K562 (cell line): ENCODE data around the gene OR2W3. TPM values are rescaled to one million over a fixed set of nuclear protein-coding genes. Genes with fewer than 3 reads are reported as not detected.

Source experiments
- ATAC-seq: fragments of 200-7000 bp; cut with Tn5 transposase; 3 replicates; pipeline ENCODE4 v1.9.1; 2020; ENCODE audit warnings: moderate library complexity
- BruUV-seq: library from RNA; stranded (reverse); fragments of 400-500 nt; replicated peaks from 2 replicates; lab custom pipeline; 2021; lab: Mats Ljungman, UMichigan
- CTCF ChIA-PET: fragments of 300-600 bp; formaldehyde crosslinking; extraction: SDS; loops from one replicate; lab custom pipeline; 2021; ENCODE audit warnings: low intra/inter-chr PET ratio; lab: Yijun Ruan, JAX
- POLR2A ChIA-PET: fragments of 300-600, 350-650 bp; sonication (Branson Sonifier 250); formaldehyde crosslinking; extraction: SDS; loops from one replicate; lab custom pipeline; 2021; ENCODE audit warnings: antibody characterized with exemption, inconsistent platforms; lab: Yijun Ruan, JAX
- DNase-seq, 4 experiments: peaks; one replicate each; pipeline versions ENCODE4 v3.0.0 to v3.0.0-alpha.2; 2011 to 2018; ENCODE audit warnings: low spot score in 3 of 4, mixed read lengths in 3 of 4; ENCODE audit errors: extremely low read depth in 1 of 4
- FAIRE-seq: peaks from 2 replicates; lab custom pipeline; 2011; peaks lifted over from hg19 to GRCh38; lab: Jason Lieb, UNC
- H2AFZ ChIP-seq: 2 replicates; pipeline ENCODE4 v1.6.0; 2011; ENCODE audit warnings: low read depth, low read length, control low read depth, inconsistent platforms
- H3K27ac ChIP-seq: fragments of 200-600 bp; 3 replicates; pipeline ENCODE4 v1.8.0; 2011; ENCODE audit warnings: low read depth, mild to moderate bottlenecking, control low read depth, inconsistent platforms, low read length, moderate library complexity, mixed read lengths; ENCODE audit errors: extremely low read depth
- H3K27me3 ChIP-seq, 2 experiments: fragments of 300-600 bp in 1 of 2; 2 replicates in 1 of 2; 3 replicates in 1 of 2; pipeline versions ENCODE4 v1.6.0 to v1.8.0; 2011; ENCODE audit warnings: inconsistent platforms in 2 of 2, low read length in 2 of 2, mild to moderate bottlenecking in 1 of 2, mixed read lengths in 1 of 2, moderate library complexity in 1 of 2; ENCODE audit not compliant: control insufficient read depth in 2 of 2, insufficient read depth in 2 of 2
- H3K36me3 ChIP-seq: fragments of 300-600 bp; 3 replicates; pipeline ENCODE4 v1.8.0; 2011; ENCODE audit warnings: mild to moderate bottlenecking, low read length, inconsistent platforms; ENCODE audit not compliant: control insufficient read depth, insufficient read depth
- H3K4me1 ChIP-seq, 2 experiments: fragments of 200-600 bp in 1 of 2; replicated peaks in 1 of 2; 2 replicates in 1 of 2; 3 replicates in 1 of 2; pipeline versions ENCODE4 v1.5.1 to v1.8.0; 2011; ENCODE audit warnings: inconsistent platforms in 2 of 2, low read length in 2 of 2, mild to moderate bottlenecking in 1 of 2, mixed read lengths in 1 of 2, moderate library complexity in 1 of 2; ENCODE audit not compliant: control insufficient read depth in 2 of 2, insufficient read depth in 2 of 2
- H3K4me2 ChIP-seq: 2 replicates; pipeline ENCODE4 v1.6.1; 2011; ENCODE audit warnings: low read length, control low read depth, inconsistent platforms, mixed read lengths; ENCODE audit not compliant: insufficient read depth
- H3K4me3 ChIP-seq: fragments of 200-600 bp; sonication (generic), shearing (Covaris generic); 2 replicates; pipeline ENCODE4 v1.5.1; 2016; ENCODE audit warnings: control low read depth, inconsistent platforms
- H3K79me2 ChIP-seq: fragments of 200-600 bp; 3 replicates; pipeline ENCODE4 v1.8.0; 2011; ENCODE audit warnings: low read length, inconsistent platforms; ENCODE audit not compliant: control insufficient read depth, insufficient read depth
- H3K9ac ChIP-seq, 2 experiments: 2 replicates each; pipeline versions ENCODE4 v1.6.0 to v1.6.1; 2011; ENCODE audit warnings: low read depth in 2 of 2, low read length in 2 of 2, control low read depth in 1 of 2, inconsistent platforms in 1 of 2, mild to moderate bottlenecking in 1 of 2, mixed read lengths in 1 of 2; ENCODE audit not compliant: insufficient read depth in 1 of 2
- H3K9me1 ChIP-seq: one replicate; pipeline ENCODE4 v1.6.0; 2011; ENCODE audit warnings: inconsistent platforms, mild to moderate bottlenecking, low read length, moderate library complexity; ENCODE audit not compliant: control insufficient read depth, insufficient read depth
- H3K9me3 ChIP-seq: replicated peaks from 2 replicates; pipeline ENCODE4 v1.5.1; 2011; ENCODE audit warnings: low read depth, low read length, inconsistent platforms; ENCODE audit not compliant: control insufficient read depth, insufficient read depth
- H4K20me1 ChIP-seq: replicated peaks from 2 replicates; pipeline ENCODE4 v1.6.1; 2011; ENCODE audit warnings: low read length, inconsistent platforms, mixed read lengths; ENCODE audit not compliant: control insufficient read depth, insufficient read depth
- FOSL1 ChIP-seq: fragments of 200-800 bp; sonication (Bioruptor generic); conservative IDR thresholded peaks from 2 replicates; pipeline ENCODE4 v1.6.1; 2016; ENCODE audit warnings: missing genetic modification characterization, missing compliant biosample characterization
- HNRNPUL1 ChIP-seq: fragments of 200-400 bp; formaldehyde crosslinking; IDR thresholded peaks from 2 replicates; pipeline ENCODE4 v1.6.1; 2017; ENCODE audit warnings: low read length
- JUNB ChIP-seq: fragments of 450-650 bp; formaldehyde crosslinking; conservative IDR thresholded peaks from 2 replicates; pipeline ENCODE4 v1.4.0; 2020; ENCODE audit warnings: mild to moderate bottlenecking
- MCM5 ChIP-seq: fragments of 450-650 bp; IDR thresholded peaks from 2 replicates; pipeline ENCODE4 v1.6.1; 2016; ENCODE audit warnings: low read depth
- MEIS2 ChIP-seq: fragments of 450-650 bp; IDR thresholded peaks from 2 replicates; pipeline ENCODE4 v1.6.1; 2014; ENCODE audit warnings: mild to moderate bottlenecking; ENCODE audit not compliant: partially characterized antibody
- TEAD4 ChIP-seq, 2 experiments: sonication (generic) in 1 of 2; formaldehyde crosslinking in 1 of 2; IDR thresholded peaks; 2 replicates each; pipeline versions ENCODE4 v1.6.1 to v1.8.0; 2012 to 2022; ENCODE audit warnings: borderline replicate concordance in 1 of 2, inconsistent platforms in 1 of 2, low read length in 1 of 2, mild to moderate bottlenecking in 1 of 2, missing genetic modification reagents in 1 of 2
- ZNF41 ChIP-seq: fragments of 250-450 bp; sonication (Bioruptor Pico); conservative IDR thresholded peaks from 2 replicates; pipeline ENCODE4 v1.4.0; 2020; ENCODE audit warnings: mild to moderate bottlenecking
- WGBS: fragments of 100-300 bp; shearing (Covaris generic); methylation state at CpG from one replicate; pipeline ENCODE4 v1.1.6; 2016; ENCODE audit warnings: low coverage, mixed read lengths; ENCODE audit not compliant: insufficient coverage; ENCODE audit errors: missing lambda C conversion rate; 5-methylcytosine and 5-hydroxymethylcytosine counted together
- in situ Hi-C: fragments of 300-500 bp; cut with MboI; formaldehyde crosslinking; loops from 4 replicates; pipeline ENCODE4 v1.15.0; 2018; ENCODE audit warnings: inconsistent platforms, mixed read lengths
- intact Hi-C: fragments of 100-400 bp; cut with micrococcal nuclease; formaldehyde crosslinking; loops from 2 replicates; pipeline ENCODE4 v1.14.2; 2022
- polyA plus RNA-seq, 8 experiments: library from polyadenylated mRNA; depleted of rRNA in 4 of 8; stranded (reverse) in 5 of 8; unstranded in 3 of 8; fragments of >200 nt; fragmentation: Nextera tagmentation in 2 of 8; fragmentation: Illumina TruSeq in 1 of 8; extraction: Ambion mirVana in 2 of 8; extraction: Trizol in 1 of 8; gene quantifications; 2 replicates each; pipeline versions ENCODE4 v1.2.1 to v1.2.3, GENCODE V29; 2011 to 2014; ENCODE audit warnings: inconsistent platforms in 1 of 8, missing spikeins in 1 of 8
- total RNA-seq, 7 experiments: library from RNA; depleted of rRNA in 6 of 7; stranded (reverse); fragments of >200 nt in 6 of 7; fragmentation: Illumina TruSeq in 2 of 7; extraction: Trizol in 2 of 7; gene quantifications; 2 replicates each; pipeline versions ENCODE4 v1.2.1 to v1.2.3, GENCODE V29; 2011 to 2021; ENCODE audit warnings: low replicate concordance in 1 of 7
- TF ChIP-seq, protein P1 (sequence below): fragments of 450-650 bp; formaldehyde crosslinking; IDR thresholded peaks from 2 replicates; pipeline ENCODE4 v1.4.0; 2020; ENCODE audit warnings: mild to moderate bottlenecking, moderate library complexity

The OR2W3 gene
- total and polyA plus RNA-seq, 9 of the 15 experiments (the other 6 are each of a cell fraction or from before 2014, with no cell fraction given), result 0.67 to 7.6 (median 3.7) TPM

- BruUV-seq, result no TSS peak
- H2AFZ ChIP-seq, result peak overlapping the region; percentile 94
- intact Hi-C loops, result loop anchor here (2.0 to 10.0 kb wide), 3 partner anchors 23 to 971 kb away; partner anchors contain the start of gene SH3BP5L
- no peak overlapping the region for H3K4me3 ChIP-seq
- no peaks in the 10 kb centered on the region for H3K27me3 ChIP-seq
- H3K9me3 ChIP-seq, result peaks cover 3% of the 10 kb centered on the region; the same call in 1 of the 2 replicates
- WGBS, result 36% methylated on average over 4 of the region's 4 CpGs
- POLR2A ChIA-PET, result interaction anchor here (1.0 to 1.3 kb wide), 2 partner anchors 12 to 523 kb away, joined by 3 to 5 read pairs; no protein-coding TSS in a partner anchor
- ATAC-seq (no peak), FAIRE-seq (no peak), DNase-seq (peak in 1 of 4 experiments; percentile 16)
- H3K79me2 ChIP-seq, result peaks cover 33% of the 10 kb centered on the region
- H3K4me2 ChIP-seq, result peak overlapping the region; percentile 73; the same call in 1 of the 2 replicates
- TF ChIP-seq JUNB (CRISPR knock-in tag), result no peak
- no peak for TF ChIP-seq ZNF41 (CRISPR knock-in tag)
- no peak for TF ChIP-seq TEAD4 (IDR thresholded peaks at IDR 0.05; ENCODE audit: low read length)
- TF ChIP-seq TEAD4 (CRISPR knock-in tag; IDR thresholded peaks at IDR 0.05; ENCODE audit: borderline replicate concordance), result no peak
- TF ChIP-seq, protein P1, sequence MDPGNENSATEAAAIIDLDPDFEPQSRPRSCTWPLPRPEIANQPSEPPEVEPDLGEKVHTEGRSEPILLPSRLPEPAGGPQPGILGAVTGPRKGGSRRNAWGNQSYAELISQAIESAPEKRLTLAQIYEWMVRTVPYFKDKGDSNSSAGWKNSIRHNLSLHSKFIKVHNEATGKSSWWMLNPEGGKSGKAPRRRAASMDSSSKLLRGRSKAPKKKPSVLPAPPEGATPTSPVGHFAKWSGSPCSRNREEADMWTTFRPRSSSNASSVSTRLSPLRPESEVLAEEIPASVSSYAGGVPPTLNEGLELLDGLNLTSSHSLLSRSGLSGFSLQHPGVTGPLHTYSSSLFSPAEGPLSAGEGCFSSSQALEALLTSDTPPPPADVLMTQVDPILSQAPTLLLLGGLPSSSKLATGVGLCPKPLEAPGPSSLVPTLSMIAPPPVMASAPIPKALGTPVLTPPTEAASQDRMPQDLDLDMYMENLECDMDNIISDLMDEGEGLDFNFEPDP (CRISPR knock-in tag), result no peak
- TF ChIP-seq MEIS2, result peak; percentile 20
- no peak for TF ChIP-seq HNRNPUL1
- TF ChIP-seq FOSL1, result no peak
- no peak for TF ChIP-seq MCM5
- CTCF ChIA-PET, result no interaction called here
- peak overlapping the region; percentile 88 for H3K27ac ChIP-seq
- H3K9me1 ChIP-seq, result no peaks in the 10 kb centered on the region
- H3K4me1 ChIP-seq, result peaks cover 34 to 42% of the 10 kb centered on the region in 2 experiments
- in situ Hi-C loops, result no loop called here
- H4K20me1 ChIP-seq, result no peaks in the 10 kb centered on the region
- peaks cover 9% of the 10 kb centered on the region; the same call in 1 of the 3 replicates for H3K36me3 ChIP-seq
- peak overlapping the region in 1 of 2 experiments; percentile 72; a peak in 1 of 4 replicates for H3K9ac ChIP-seq
Observed at GRCh38 chr1:247855911-247856310, 39.5 kb upstream of the OR2W3 start.
